Uterus (tissue), 4 donors: ENCODE results near the gene CCDC177. TPM values are rescaled to one million over a fixed set of nuclear protein-coding genes. Genes with fewer than 3 reads are reported as not detected.
A peak's percentile ranks its signal among the peaks of the same experiment; 100 is the strongest.

ENCODE experiments used
- DNase-seq, 2 donors: peaks; one replicate each; pipeline ENCODE4 v3.0.0-alpha.2; 2019 to 2020
- H3K27ac ChIP-seq, 2 donors: fragments of 200-600 bp; sonication (generic); 1 replicate in 1 of 2; 2 replicates in 1 of 2; pipeline ENCODE4 v1.5.1; 2016 to 2018
- H3K27me3 ChIP-seq, 2 donors: fragments of 200-600 bp; sonication (generic); one replicate each; pipeline ENCODE4 v1.5.1; 2018 to 2019; ENCODE audit warnings: control low read depth in 1 of 2
- H3K36me3 ChIP-seq, 2 donors: fragments of 200-600 bp; sonication (generic); one replicate each; pipeline ENCODE4 v1.5.1; 2019; ENCODE audit warnings: control low read depth in 1 of 2
- H3K4me1 ChIP-seq, 2 donors: fragments of 200-600 bp; sonication (generic); one replicate each; pipeline ENCODE4 v1.5.1; 2018 to 2019; ENCODE audit warnings: control low read depth in 1 of 2
- H3K4me3 ChIP-seq, 2 donors: fragments of 200-600 bp; sonication (generic); 1 replicate in 1 of 2; 2 replicates in 1 of 2; pipeline ENCODE4 v1.5.1; 2018 to 2019; ENCODE audit warnings: mild to moderate bottlenecking in 1 of 2
- H3K9me3 ChIP-seq, 2 donors: fragments of 200-600 bp; sonication (generic); one replicate each; pipeline ENCODE4 v1.5.1; 2019; ENCODE audit warnings: control low read depth in 1 of 2
- CTCF ChIP-seq, 4 experiments: fragments of 200-600 bp in 2 of 4; fragments of 450-650 bp in 2 of 4; sonication (generic) in 2 of 4; IDR thresholded peaks; one replicate each; pipeline ENCODE4 v1.5.1; 2016 to 2019; ENCODE audit warnings: antibody characterized with exemption in 4 of 4, mild to moderate bottlenecking in 2 of 4, moderate library complexity in 1 of 4
- POLR2A ChIP-seq, 2 donors: fragments of 450-650 bp; IDR thresholded peaks; one replicate each; pipeline ENCODE4 v1.6.1; 2016; ENCODE audit warnings: antibody characterized with exemption in 2 of 2, mild to moderate bottlenecking in 1 of 2, moderate library complexity in 1 of 2
- intact Hi-C: fragments of 100-400 bp; cut with DNase I; formaldehyde crosslinking; loops from one replicate; pipeline ENCODE4 v1.15.1; 2023; ENCODE audit warnings: low total_unique reads
- total RNA-seq, 4 donors: library from RNA; depleted of rRNA in 3 of 4; stranded (reverse); fragments of >200 nt in 3 of 4; gene quantifications; one replicate each; pipeline versions ENCODE4 v1.1.0 to v1.2.4, GENCODE V29; 2014 to 2023
- donor health status: DM: yes; HTN: yes; CAD: no.

Gene CCDC177
- total RNA-seq, 4 donors from 2014 or later, result not detected

- DNase-seq, result no peak
- TF ChIP-seq POLR2A (IDR thresholded peaks at IDR 0.05), result no peak
- no peak for TF ChIP-seq CTCF (IDR thresholded peaks at IDR 0.05)
- no peaks in the 10 kb centered on the region for H3K36me3 ChIP-seq
- H3K9me3 ChIP-seq, result no peaks in the 10 kb centered on the region
- no peaks in the 10 kb centered on the region for H3K27me3 ChIP-seq
- intact Hi-C loops, result no loop called here
- H3K4me3 ChIP-seq, result no peak overlapping the region
- no peak overlapping the region for H3K27ac ChIP-seq
- H3K4me1 ChIP-seq, result no peaks in the 10 kb centered on the region
Measured at GRCh38 chr14:69580009-69580577, 5.4 kb upstream of the CCDC177 start.

DNA sequence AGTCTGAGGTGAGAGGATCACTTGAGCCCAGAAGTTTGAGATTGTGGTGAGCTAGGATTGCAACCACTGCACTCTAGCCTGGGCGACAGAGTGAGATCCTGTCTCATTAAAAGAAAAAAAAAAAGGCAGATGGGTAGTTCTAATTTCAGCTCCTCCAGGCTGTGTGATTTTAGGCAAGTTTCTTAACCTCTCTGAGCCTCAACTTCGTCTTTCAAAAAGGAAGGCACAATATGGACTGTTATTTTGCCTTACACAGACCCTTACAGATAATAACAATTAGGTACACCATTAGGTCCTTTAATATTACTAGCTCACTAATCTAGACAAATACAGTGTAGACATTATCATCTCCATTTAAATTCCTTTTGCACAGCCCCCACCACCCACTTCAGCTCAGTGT, 4.8 kb upstream of the CCDC177 start:
- no peak overlapping the region for H3K27ac ChIP-seq
- no peaks in the 10 kb centered on the region for H3K27me3 ChIP-seq
- peaks cover 0 to 2% of the 10 kb centered on the region in 2 donors for H3K4me1 ChIP-seq
- H3K9me3 ChIP-seq, result no peaks in the 10 kb centered on the region
- intact Hi-C loops, result no loop called here
- H3K36me3 ChIP-seq, result no peaks in the 10 kb centered on the region
- DNase-seq, result no peak
- TF ChIP-seq CTCF (IDR thresholded peaks at IDR 0.05) (no peak), POLR2A (IDR thresholded peaks at IDR 0.05) (no peak)
- no peak overlapping the region for H3K4me3 ChIP-seq

GRCh38 chr14:69574954-69575295, 254 bp upstream of the CCDC177 start:
- Histone ChIP-seq H3K4me1 (peaks cover 0 to 18% of the 10 kb centered on the region in 2 donors), H3K9me3 (no peaks in the 10 kb centered on the region), H3K36me3 (no peaks in the 10 kb centered on the region), H3K4me3 (peak overlapping the region in 1 of 2 donors; percentile 17), H3K27me3 (peaks cover 13 to 20% of the 10 kb centered on the region in 2 donors), H3K27ac (no peak overlapping the region)
- intact Hi-C loops, result no loop called here
- DNase-seq, result no peak
- TF ChIP-seq CTCF (IDR thresholded peaks at IDR 0.05) (no peak), POLR2A (IDR thresholded peaks at IDR 0.05) (no peak)

GRCh38 chr14:69573831-69574262, 824 bp downstream of the CCDC177 start:
- no peak for DNase-seq
- H3K36me3 ChIP-seq, result no peaks in the 10 kb centered on the region
- no peak for TF ChIP-seq POLR2A (IDR thresholded peaks at IDR 0.05)
- TF ChIP-seq CTCF (IDR thresholded peaks at IDR 0.05), result no peak
- no peaks in the 10 kb centered on the region for H3K9me3 ChIP-seq
- H3K4me1 ChIP-seq, result peaks cover 0 to 18% of the 10 kb centered on the region in 2 donors
- H3K27ac ChIP-seq, result no peak overlapping the region
- peaks cover 24 to 25% of the 10 kb centered on the region in 2 donors for H3K27me3 ChIP-seq
- peak overlapping the region in 1 of 2 donors; percentile 26 for H3K4me3 ChIP-seq
- intact Hi-C loops, result no loop called here

- TF ChIP-seq CTCF (IDR thresholded peaks at IDR 0.05) (no peak), POLR2A (IDR thresholded peaks at IDR 0.05) (no peak)
- Histone ChIP-seq H3K4me3 (no peak overlapping the region), H3K4me1 (peaks cover 0 to 18% of the 10 kb centered on the region in 2 donors), H3K27ac (no peak overlapping the region), H3K27me3 (peaks cover 24 to 25% of the 10 kb centered on the region in 2 donors), H3K36me3 (no peaks in the 10 kb centered on the region), H3K9me3 (no peaks in the 10 kb centered on the region)
- peak in 1 of 2 donors; percentile 28 for DNase-seq
- intact Hi-C loops, result no loop called here
Measured at GRCh38 chr14:69573205-69573830, 1.4 kb downstream of the CCDC177 start.
